GM18867 (cell line): ENCODE data around the gene LRRC25.

Experiments used
- ATAC-seq: cut with Tn5 transposase; IDR thresholded peaks from one replicate; pipeline ENCODE4 v1.9.1; 2021; ENCODE audit warnings: mild to moderate bottlenecking, moderate library complexity; ENCODE audit not compliant: unreplicated experiment

Gene LRRC25

DNA sequence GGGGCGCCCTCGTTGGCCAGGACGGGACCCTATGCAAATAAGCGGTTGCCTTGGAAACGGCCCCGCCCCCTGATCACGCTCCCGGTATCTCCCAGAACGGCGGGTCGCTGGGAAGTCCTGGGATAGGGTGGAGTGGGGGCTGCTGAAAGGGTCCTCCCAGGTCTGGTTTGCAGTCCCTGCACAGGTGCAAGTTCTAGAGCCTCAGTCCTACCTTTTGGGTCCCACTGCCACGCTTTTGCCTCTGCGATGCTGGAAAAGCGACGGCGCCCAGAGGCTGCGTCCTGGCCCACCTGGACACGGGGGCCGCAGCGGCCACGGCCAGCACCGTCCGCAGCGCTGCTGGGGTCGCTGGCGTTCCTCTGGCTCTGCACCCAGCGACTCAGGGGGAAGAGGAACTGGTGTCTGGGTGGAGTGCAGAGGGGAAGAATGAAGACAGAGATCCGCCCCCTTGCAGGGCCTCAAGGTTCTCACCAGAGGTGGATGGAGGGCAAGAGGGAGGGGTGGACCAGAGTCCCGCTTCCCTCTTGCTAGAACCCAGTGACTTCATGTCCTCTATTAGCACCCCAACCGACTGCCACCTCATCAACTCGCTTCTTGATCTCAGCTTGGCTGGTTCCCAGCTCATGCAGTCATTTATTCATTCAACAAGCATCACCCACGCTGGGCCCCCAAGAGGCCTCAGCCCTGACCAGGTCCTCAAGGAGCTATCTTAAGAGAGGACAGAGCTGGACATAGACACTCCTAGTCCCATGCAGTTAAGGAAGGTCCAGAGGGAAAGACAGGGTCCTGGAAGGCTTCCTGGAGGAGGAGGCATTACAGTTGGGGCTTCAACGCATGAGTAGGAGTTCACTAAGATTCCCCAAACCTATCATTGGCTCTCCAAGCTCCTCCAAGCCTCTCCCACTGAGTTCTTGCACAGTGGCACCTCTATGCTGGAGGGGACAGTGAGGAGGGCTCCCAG, at the start of gene LRRC25:
LRRC25 (minus strand) TSS at position 381 of the 961 bp plus-strand sequence. CDS start 659 bp downstream, outside the sequence.
- ATAC-seq = peak; percentile 53

- ATAC-seq = no peak
Measured at GRCh38 chr19:18446811-18447359, 49.5 kb upstream of the LRRC25 start.

DNA sequence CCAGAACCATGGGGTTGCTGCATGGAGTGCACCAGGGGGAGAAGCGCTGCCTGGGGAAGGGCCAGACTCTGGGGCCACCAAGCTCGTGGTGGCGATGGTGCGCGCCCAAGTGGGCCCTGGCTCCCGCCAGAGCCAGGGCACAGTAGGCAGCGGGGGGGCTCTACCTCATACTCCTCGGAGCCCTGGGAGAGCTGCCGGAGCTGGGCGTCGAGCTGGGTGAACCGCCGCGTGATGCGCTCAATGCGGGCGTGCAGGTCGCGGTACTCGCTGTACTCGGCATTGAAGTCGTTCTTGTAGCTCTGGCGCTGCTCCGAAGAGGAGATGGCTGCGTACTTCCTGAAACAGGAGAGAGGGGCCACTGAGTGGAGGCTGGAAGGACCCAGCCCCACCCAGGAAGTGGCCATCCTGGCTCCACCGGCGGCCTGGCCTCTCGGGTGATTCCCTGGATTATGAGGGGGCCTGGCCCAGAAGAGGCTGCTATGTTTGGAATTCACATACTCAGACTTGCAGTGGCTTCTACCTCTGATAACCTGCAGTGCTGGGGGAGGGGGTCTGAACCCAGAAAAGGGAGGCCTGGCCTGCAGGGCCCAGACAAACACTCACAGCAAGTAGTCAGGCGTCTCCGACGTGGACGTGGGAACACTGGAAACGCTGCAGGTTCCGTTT, 48.9 kb upstream of the LRRC25 start:
- ATAC-seq = no peak

- no peak for ATAC-seq
Measured at GRCh38 chr19:18445262-18445948, 48.0 kb upstream of the LRRC25 start.

DNA sequence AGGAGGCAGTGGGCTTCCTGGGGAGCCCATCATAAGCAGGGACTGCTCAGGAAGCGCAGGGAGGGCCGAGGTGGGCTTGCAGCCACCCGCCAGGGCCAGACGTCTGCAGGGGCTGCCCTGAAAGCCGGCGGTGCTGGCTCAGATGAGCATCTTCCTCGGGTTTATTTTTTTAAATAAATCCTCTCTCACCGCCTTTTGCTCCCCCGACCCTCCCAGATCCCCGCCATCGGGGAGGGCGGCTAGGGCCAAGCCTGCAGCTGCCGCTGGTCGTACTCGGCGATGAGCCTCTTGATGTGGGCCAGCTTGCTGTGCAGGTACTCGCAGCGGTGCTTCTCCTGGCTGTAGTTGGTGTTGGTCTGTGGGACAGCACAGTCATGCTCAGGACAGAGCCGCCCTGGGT, 47.1 kb upstream of the LRRC25 start:
- no peak for ATAC-seq

GRCh38 chr19:18443831-18444230, 46.4 kb upstream of the LRRC25 start:
- no peak for ATAC-seq

- no peak for ATAC-seq
Measured at GRCh38 chr19:18443406-18443805, 46.0 kb upstream of the LRRC25 start.

DNA sequence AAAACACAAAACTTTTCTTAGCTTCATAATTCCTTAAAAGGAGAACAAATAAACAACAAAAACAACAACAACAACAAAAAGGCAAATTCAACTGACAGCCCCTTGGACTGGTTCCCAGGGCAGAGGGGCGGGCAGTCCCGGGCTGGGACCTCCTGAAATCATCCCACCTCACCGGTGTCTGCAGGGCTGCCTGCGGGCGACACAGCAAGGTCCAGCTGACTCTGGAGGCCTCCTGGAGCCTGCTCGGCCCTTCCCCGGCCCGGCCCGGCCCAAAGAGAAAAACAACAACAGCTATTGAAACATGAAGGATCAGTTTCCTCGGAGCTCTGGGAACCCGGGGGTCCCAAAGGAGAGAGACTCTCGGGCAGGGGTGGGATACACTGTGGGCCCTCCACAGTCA, 45.5 kb upstream of the LRRC25 start:
- no peak for ATAC-seq

DNA sequence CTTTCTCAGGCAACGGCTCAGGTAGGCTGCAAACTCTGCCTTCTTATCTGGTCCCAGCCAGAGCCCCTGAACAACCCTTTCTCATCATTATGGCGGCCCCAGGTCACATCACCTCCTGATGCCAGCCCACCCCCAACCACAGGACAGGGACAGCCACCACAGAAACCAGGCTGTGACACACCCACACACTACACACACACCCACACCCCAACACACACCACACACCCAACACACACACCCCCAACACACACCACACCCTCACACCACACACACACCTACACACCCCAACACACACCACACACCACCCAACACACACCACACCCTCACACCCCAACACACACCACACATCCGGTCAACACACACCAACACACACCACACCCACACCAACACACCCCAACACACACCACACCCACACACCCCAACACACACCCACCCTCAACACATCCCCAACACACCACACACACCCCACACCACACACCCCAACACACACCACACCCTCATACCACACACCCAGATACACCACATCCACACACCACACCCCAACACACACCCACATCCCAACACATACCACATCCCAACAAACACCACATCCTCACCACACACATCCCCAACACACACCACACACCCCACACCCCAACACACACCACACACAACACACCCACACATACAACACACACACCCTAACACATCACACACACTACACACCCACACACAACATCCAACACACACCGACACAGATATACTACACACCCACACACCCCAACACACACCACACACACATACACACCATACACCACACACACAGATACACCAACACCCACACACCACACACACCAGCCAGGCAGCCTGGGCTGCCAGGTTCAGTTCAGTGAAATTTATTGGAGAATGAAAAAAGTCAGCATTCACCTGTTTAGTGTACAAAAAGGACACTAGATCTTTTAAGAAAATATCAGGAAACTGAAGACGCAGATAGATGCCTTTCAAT, 44.7 kb upstream of the LRRC25 start:
- no peak for ATAC-seq

DNA sequence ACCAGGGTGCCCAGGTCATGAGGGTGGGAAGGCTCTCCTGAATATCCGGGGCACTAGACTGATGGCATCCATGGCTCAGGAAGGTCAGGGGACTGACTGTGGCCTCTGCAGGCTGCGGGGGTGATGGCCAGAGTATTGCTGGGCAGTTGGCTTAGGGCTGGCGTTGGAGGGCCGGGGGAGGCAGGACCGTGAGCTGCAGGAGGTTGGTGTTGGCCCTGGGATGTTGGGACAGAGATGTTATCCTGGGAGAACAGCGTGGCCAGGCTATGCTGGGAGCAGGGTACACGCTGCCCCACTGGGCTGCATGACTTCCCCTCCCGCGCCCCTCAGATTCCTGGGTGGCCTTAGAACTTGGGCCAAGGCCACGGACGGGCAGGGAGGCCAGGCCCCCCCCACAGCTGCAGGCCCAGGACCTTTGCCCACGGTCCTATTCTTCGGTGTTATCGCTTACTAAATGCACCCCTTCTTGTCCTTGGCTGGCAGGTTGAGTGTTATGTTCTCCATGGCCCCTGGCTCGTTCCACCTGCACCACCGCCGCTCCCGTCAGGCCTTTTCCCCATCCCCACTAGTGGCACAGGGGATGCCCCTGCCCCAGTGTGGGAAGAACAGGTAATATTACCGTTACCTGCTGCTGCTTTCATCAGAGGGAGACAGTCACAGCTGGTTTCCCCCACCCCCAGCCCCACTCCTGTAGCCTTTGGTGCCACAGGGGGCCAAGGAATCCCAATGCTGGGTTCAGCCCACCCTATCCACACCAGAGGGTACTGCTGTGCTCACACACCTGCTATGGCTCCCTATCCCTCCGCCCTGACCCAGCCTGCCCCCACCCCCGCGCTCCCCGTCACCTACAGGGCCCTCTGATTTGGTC, 43.7 kb upstream of the LRRC25 start:
- ATAC-seq = no peak

DNA sequence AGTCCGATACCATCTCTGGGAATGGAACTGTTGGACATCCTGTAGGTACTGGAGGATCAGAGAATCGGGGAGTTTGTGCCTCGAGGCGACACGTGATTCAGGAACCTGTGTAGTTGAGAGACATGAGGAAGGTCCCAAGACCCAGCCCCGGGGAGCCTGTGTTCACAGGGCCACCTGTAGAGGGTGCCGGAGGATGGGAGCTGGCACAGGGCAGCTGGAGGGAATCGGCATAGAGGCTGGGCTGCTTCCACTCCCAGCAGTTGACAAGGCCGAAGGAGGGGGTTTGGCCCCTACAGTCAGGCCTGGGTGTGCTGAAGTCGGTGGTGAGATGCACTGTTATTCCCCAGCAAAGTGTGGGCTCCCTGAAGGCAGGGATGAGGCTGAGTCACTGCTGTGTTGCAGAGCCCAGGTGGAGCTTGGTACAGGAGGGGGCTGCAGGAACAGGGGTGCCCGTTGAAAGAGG, 43.0 kb upstream of the LRRC25 start:
- no peak for ATAC-seq

GRCh38 chr19:18439910-18440237, 42.5 kb upstream of the LRRC25 start:
- no peak for ATAC-seq

- ATAC-seq = no peak
Measured at GRCh38 chr19:18439025-18439909, 41.8 kb upstream of the LRRC25 start.

GRCh38 chr19:18438331-18439024, 41.1 kb upstream of the LRRC25 start:
- ATAC-seq = no peak

- ATAC-seq = no peak
Measured at GRCh38 chr19:18437491-18438330, 40.3 kb upstream of the LRRC25 start, which contains the start of gene ISYNA1. Gene ISYNA1 (minus strand): TSS chr19:18438133. CDS start chr19:18437979, 154 bp downstream.

DNA sequence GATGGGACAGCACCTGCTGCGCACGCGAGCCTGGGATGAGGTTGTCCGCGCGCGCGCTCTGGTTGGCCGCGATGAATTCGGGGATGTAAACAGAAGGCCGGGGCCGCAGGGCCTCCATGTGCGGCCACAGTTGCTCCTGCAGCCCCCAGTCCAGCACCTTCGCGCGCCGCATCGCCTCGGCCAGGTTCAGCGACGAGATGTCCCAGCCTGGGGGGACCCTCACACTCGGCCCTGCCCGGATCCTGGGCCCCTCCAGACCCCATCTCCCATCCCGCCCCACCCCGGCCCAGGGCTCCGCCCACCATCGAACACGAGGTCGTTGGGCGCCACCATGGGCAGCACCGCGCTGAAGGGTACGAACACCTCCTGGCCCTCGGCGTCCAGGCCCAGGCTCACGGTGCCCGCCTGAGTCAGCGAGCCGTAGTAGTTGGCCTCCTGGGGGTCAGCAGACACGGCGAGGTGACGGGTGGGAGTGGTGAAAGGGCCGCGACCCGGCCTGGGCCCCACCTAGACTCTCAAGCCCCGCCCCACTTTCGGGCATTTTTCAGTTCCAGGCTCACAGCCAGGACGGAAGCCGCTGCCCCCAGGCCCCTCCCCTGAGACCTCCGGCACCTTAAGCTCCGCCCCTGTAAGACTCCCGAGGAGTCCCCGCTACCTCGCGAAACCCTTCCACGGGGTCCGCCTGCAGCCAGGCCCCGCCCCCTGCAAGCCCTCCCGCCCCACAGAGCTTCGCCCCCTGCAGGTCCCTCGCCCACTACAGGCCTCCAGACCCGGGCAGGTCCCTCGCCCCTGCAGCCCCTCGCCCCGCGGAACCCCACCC, 39.5 kb upstream of the LRRC25 start:
- ATAC-seq = peak; percentile 37
